C4-2B (cell line): Measurements from ENCODE around the gene C9orf43.

Experiments used
- H3K27ac ChIP-seq: fragments of 450-650 bp; 2 replicates; pipeline ENCODE4 v1.5.1; 2017
- CTCF ChIP-seq: fragments of 450-650 bp; conservative IDR thresholded peaks from 2 replicates; pipeline ENCODE4 v1.5.1; 2017; ENCODE audit warnings: mild to moderate bottlenecking
- ZFX ChIP-seq: fragments of 450-650 bp; IDR thresholded peaks from 2 replicates; pipeline ENCODE4 v1.6.1; 2017

The C9orf43 gene

GRCh38 chr9:113464286-113464660 is 53.7 kb downstream of the C9orf43 start:
- peak overlapping the region; percentile 98 for H3K27ac ChIP-seq
- TF ChIP-seq CTCF = no peak
- no peak for TF ChIP-seq ZFX

- TF ChIP-seq CTCF (no peak), ZFX (no peak)
- peak overlapping the region; percentile 98 for H3K27ac ChIP-seq
These were observed 55.1 kb downstream of the C9orf43 start for GRCh38 chr9:113465599-113466140.

- H3K27ac ChIP-seq = no peak overlapping the region
- TF ChIP-seq CTCF (no peak), ZFX (no peak)
These were observed 56.6 kb downstream of the C9orf43 start for GRCh38 chr9:113467183-113467582.

DNA sequence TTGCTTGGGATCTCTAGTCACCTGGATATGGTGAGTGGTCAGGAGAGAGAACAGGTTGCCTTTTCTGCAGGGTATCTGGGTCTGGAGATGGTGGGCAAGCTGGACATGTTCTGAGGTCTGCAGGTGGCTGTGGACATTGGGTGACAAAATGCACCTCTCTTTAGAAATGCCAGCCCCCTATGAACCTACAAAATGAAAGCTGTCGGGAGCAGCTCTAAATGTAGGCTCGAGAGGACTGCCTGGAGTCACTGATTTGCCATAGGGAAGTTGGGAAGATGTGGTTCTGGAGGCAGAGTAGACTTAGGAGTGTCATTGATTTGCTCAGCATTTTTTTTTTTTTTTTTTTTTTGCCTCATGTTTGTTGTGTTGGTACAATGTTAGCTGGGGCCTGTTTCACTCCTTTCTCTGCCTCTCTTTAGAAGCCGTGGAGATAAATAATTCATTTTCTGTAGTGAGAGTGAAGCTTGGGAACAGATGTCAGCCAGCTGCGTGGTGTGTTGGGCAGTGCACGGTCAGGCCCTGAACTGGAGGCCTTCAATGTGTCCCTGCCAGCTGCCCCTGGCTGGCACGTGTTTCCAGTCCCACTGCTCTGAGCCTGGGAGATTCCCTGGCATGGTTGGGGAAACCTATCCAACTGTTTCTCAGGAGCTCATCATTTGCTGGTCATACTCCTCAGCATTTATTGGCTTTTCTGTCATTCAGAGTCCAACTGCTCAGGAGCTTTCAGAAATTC is 58.3 kb downstream of the C9orf43 start:
- H3K27ac ChIP-seq = no peak overlapping the region

GRCh38 chr9:113471143-113471542 is 60.6 kb downstream of the C9orf43 start:
- H3K27ac ChIP-seq = no peak overlapping the region
- TF ChIP-seq CTCF (no peak), ZFX (no peak)

More for the DNA sequence above, 58.3 kb downstream of the C9orf43 start:
- TF ChIP-seq CTCF (no peak), ZFX (no peak)

DNA sequence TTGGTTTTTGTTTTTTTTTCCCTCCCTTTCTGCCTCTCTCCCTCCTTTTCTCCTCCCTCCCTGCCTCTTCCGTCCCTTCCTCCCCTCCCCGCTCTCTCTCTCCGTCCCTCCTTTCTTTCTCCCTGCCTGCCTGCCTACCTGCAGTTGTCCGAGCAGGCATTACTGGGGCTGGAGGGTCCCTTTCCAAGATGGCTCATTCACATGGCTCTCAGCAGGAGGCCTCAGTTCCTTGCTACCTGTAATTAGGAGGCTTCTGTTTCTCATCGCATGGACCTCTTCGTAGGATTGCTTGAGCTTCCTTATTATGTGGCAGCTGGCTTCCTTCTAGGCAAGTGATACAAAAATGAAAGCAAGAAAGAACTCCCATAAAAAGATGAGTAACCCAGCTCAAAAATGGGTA is 61.0 kb downstream of the C9orf43 start:
- no peak overlapping the region for H3K27ac ChIP-seq
- TF ChIP-seq ZFX (no peak), CTCF (no peak)

- H3K27ac ChIP-seq = no peak overlapping the region
- no peak for TF ChIP-seq CTCF
- TF ChIP-seq ZFX = no peak
These were observed 61.7 kb downstream of the C9orf43 start for GRCh38 chr9:113472199-113472598.
